ENCODE data around the gene GGT6.
"Not testable (repeated sequence)": the region's sequence is repeated elsewhere in the genome, so short reads cannot be mapped to it uniquely, and the experiment has no call there.

GGT6 gene

DNA sequence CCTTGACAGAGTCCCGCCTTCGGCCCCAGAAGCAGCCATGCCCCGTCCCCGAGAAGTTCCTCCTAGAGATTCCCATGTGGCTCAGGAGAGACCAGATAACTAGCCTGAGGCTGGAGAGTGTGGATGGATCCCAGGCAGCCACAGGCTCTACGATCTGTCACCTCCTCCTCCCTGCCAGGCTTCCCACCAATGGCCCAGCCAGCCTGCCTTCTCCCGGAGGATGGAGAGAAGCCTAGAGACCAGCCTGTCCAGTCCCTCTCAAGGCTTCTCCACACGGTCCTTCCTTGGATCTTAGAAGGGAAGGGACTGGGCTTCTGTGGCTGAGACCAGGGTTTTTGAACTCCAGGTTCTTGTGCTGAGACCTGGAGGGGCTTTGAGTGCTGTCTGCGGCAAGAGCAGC, 22.3 kb upstream of the GGT6 start:
- no peak for DNase-seq (ENCODE audit: insufficient read length)
- TF ChIP-seq TAF1 (IDR thresholded peaks at IDR 0.05; ENCODE audit: borderline replicate concordance, low read depth, low read length) (no peak), POLR2A (IDR thresholded peaks at IDR 0.05; ENCODE audit: low read depth, low read length) (no peak), POLR2AphosphoS5 (IDR thresholded peaks at IDR 0.05; ENCODE audit: low read depth, low read length) (no peak)
- FAIRE-seq: no peak

DNA sequence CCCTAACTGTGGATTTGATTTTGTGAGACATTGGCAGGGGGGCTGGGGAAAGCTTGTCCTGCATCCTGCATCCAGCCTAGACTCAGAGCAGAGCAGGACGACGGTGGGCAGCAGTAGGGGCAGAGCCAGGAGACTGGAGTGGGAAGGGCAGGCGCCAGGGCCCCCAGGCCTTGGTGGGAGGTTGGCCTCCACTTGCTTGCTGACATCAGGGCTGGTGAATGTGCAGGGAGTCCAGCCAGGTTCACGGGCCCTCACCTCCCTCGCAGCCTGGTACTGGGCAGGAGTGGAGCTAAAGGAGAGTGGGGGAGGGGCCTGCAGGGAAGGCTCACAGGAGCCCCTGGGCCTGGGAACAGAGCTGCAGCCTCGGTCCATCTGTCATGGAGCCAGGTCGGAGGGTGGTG, 21.7 kb upstream of the GGT6 start:
- FAIRE-seq: no peak
- no peak for DNase-seq (ENCODE audit: insufficient read length)
- no peak for TF ChIP-seq POLR2AphosphoS5 (IDR thresholded peaks at IDR 0.05; ENCODE audit: low read depth, low read length)

GRCh38 chr17:4580291-4580690, 19.9 kb upstream of the GGT6 start:
- no peak for FAIRE-seq
- TF ChIP-seq TAF1 (IDR thresholded peaks at IDR 0.05; ENCODE audit: borderline replicate concordance, low read depth, low read length): no peak
- no peak for TF ChIP-seq POLR2AphosphoS5 (IDR thresholded peaks at IDR 0.05; ENCODE audit: low read depth, low read length)
- TF ChIP-seq POLR2A (IDR thresholded peaks at IDR 0.05; ENCODE audit: low read depth, low read length): no peak
- no peak for DNase-seq (ENCODE audit: insufficient read length)

- DNase-seq (ENCODE audit: insufficient read length) (no peak), FAIRE-seq (no peak)
- TF ChIP-seq POLR2A (IDR thresholded peaks at IDR 0.05; ENCODE audit: low read depth, low read length): no peak
- no peak for TF ChIP-seq POLR2AphosphoS5 (IDR thresholded peaks at IDR 0.05; ENCODE audit: low read depth, low read length)
- TF ChIP-seq TAF1 (IDR thresholded peaks at IDR 0.05; ENCODE audit: borderline replicate concordance, low read depth, low read length): no peak
Observed at GRCh38 chr17:4579678-4580077, 19.3 kb upstream of the GGT6 start.

- not testable (repeated sequence) for FAIRE-seq
Observed at GRCh38 chr17:4578349-4578748, 18.0 kb upstream of the GGT6 start.

DNA sequence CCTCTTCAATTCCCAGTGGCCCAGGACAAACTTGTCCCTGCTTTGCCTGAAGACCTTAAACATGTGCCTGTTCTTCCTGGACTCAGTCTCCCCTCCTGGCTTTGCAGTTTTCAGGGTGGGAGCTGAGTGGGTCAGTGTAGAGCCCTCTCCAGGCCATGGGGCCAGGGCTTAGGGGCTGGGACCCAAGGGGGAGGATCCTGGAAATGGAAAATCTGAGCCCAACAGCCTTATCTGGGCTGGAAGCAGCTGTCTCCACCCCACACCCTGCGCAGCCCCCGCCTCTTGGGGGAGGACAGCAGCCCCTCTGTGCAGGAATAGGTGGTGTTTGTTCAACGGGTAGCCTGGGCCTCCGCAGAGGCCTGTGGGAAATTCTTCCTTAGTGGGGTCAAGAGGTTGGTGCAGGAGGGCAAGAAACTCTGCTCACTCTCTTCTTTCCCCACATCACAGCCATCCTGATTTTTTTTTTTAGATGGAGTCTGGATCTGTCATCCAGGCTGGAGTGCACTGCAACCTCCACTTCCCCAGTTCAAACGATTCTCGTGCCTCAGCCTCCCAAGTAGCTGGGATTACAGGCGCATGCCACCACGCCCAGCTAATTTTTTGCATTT, 17.1 kb upstream of the GGT6 start:
- TF ChIP-seq POLR2AphosphoS5 (IDR thresholded peaks at IDR 0.05; ENCODE audit: low read depth, low read length) (no peak), TAF1 (IDR thresholded peaks at IDR 0.05; ENCODE audit: borderline replicate concordance, low read depth, low read length) (no peak), POLR2A (IDR thresholded peaks at IDR 0.05; ENCODE audit: low read depth, low read length) (no peak)
- FAIRE-seq (no peak), DNase-seq (ENCODE audit: insufficient read length) (no peak)

More at GRCh38 chr17:4578349-4578748, 18.0 kb upstream of the GGT6 start:
- DNase-seq (ENCODE audit: insufficient read length): not testable (repeated sequence)

- TF ChIP-seq TAF1 (IDR thresholded peaks at IDR 0.05; ENCODE audit: borderline replicate concordance, low read depth, low read length): no peak
- no peak for TF ChIP-seq POLR2A (IDR thresholded peaks at IDR 0.05; ENCODE audit: low read depth, low read length)
- TF ChIP-seq POLR2AphosphoS5 (IDR thresholded peaks at IDR 0.05; ENCODE audit: low read depth, low read length): no peak
- no peak for DNase-seq (ENCODE audit: insufficient read length)
- FAIRE-seq: no peak
Observed at GRCh38 chr17:4576729-4577322, 16.4 kb upstream of the GGT6 start.

- DNase-seq (ENCODE audit: insufficient read length) (no peak), FAIRE-seq (no peak)
- TF ChIP-seq TAF1 (IDR thresholded peaks at IDR 0.05; ENCODE audit: borderline replicate concordance, low read depth, low read length) (no peak), POLR2AphosphoS5 (IDR thresholded peaks at IDR 0.05; ENCODE audit: low read depth, low read length) (no peak), POLR2A (IDR thresholded peaks at IDR 0.05; ENCODE audit: low read depth, low read length) (no peak)
Observed at GRCh38 chr17:4576161-4576558, 15.8 kb upstream of the GGT6 start.

- TF ChIP-seq TAF1 (IDR thresholded peaks at IDR 0.05; ENCODE audit: borderline replicate concordance, low read depth, low read length): no peak
- DNase-seq (ENCODE audit: insufficient read length): no peak
- no peak for FAIRE-seq
Observed at GRCh38 chr17:4574448-4575045, 14.2 kb upstream of the GGT6 start.

- no peak for TF ChIP-seq POLR2AphosphoS5 (IDR thresholded peaks at IDR 0.05; ENCODE audit: low read depth, low read length)
- TF ChIP-seq POLR2A (IDR thresholded peaks at IDR 0.05; ENCODE audit: low read depth, low read length): no peak
- no peak for TF ChIP-seq TAF1 (IDR thresholded peaks at IDR 0.05; ENCODE audit: borderline replicate concordance, low read depth, low read length)
- FAIRE-seq: peak; percentile 69
Observed at GRCh38 chr17:4573669-4574068, 13.3 kb upstream of the GGT6 start.

DNA sequence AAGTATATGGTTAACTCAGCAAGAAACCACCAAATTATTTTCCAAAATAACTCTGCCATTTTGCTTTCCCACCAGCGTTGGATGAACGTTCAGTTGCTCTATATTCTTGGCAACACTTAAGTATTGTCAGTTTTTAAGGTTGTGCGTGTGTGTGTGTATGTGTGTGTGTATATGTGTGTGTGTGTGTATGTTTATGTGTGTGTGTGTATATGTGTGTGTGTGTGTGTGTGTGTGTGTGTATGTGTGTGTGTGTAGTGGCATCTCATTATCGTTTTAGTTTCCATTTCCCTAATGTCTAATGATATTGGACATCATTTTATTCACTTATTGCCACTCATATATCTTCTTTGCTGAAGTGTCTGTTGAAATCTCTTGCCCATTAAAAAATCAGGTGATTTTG, 12.7 kb upstream of the GGT6 start:
- FAIRE-seq (no peak), DNase-seq (ENCODE audit: insufficient read length) (no peak)
- no peak for TF ChIP-seq TAF1 (IDR thresholded peaks at IDR 0.05; ENCODE audit: borderline replicate concordance, low read depth, low read length)
- TF ChIP-seq POLR2AphosphoS5 (IDR thresholded peaks at IDR 0.05; ENCODE audit: low read depth, low read length): no peak
- no peak for TF ChIP-seq POLR2A (IDR thresholded peaks at IDR 0.05; ENCODE audit: low read depth, low read length)

More at GRCh38 chr17:4573669-4574068, 13.3 kb upstream of the GGT6 start:
- no peak for DNase-seq (ENCODE audit: insufficient read length)

GRCh38 chr17:4572131-4572530, 11.8 kb upstream of the GGT6 start:
- TF ChIP-seq TAF1 (IDR thresholded peaks at IDR 0.05; ENCODE audit: borderline replicate concordance, low read depth, low read length) (no peak), POLR2A (IDR thresholded peaks at IDR 0.05; ENCODE audit: low read depth, low read length) (no peak), POLR2AphosphoS5 (IDR thresholded peaks at IDR 0.05; ENCODE audit: low read depth, low read length) (no peak)
- FAIRE-seq: no peak
- no peak for DNase-seq (ENCODE audit: insufficient read length)
